K562 (cell line): ENCODE results near the gene MAD2L1BP. TPM values are rescaled to one million over a fixed set of nuclear protein-coding genes. Genes with fewer than 3 reads are reported as not detected.

ENCODE experiments used
- AFF1 ChIP-seq, 2 experiments: fragments of 450-650 bp; IDR thresholded peaks; 2 replicates each; pipeline ENCODE4 v1.6.1; 2018; ENCODE audit warnings: mild to moderate bottlenecking in 2 of 2, low read depth in 1 of 2; ENCODE audit not compliant: partially characterized antibody in 2 of 2
- ARID1B ChIP-seq: fragments of 450-650 bp; IDR thresholded peaks from 2 replicates; pipeline ENCODE4 v1.6.1; 2016; ENCODE audit warnings: antibody characterized with exemption, mild to moderate bottlenecking, inconsistent platforms
- ARID3B ChIP-seq: fragments of 250-450 bp; sonication (Bioruptor Pico); IDR thresholded peaks from 2 replicates; pipeline ENCODE4 v1.4.0; 2020; ENCODE audit warnings: borderline replicate concordance
- CBFA2T3 ChIP-seq: fragments of 450-650 bp; IDR thresholded peaks from 2 replicates; pipeline ENCODE4 v1.6.1; 2017
- CREB5 ChIP-seq: fragments of 250-450 bp; sonication (Bioruptor Pico); IDR thresholded peaks from 2 replicates; pipeline ENCODE4 v1.5.0; 2020; ENCODE audit warnings: mild to moderate bottlenecking
- ERF ChIP-seq: fragments of 450-650 bp; formaldehyde crosslinking; IDR thresholded peaks from 2 replicates; pipeline ENCODE4 v1.4.0; 2020; ENCODE audit warnings: mild to moderate bottlenecking, mixed read lengths
- EWSR1 ChIP-seq: fragments of 450-650 bp; IDR thresholded peaks from 2 replicates; pipeline ENCODE4 v1.6.1; 2018; ENCODE audit warnings: borderline replicate concordance, mild to moderate bottlenecking, low read depth, moderate library complexity; ENCODE audit not compliant: partially characterized antibody
- KLF13 ChIP-seq: fragments of 450-650 bp; IDR thresholded peaks from 2 replicates; pipeline ENCODE4 v1.6.1; 2016; ENCODE audit warnings: missing genetic modification characterization, low read depth, mild to moderate bottlenecking, missing compliant biosample characterization, moderate library complexity, borderline replicate concordance
- NELFE ChIP-seq: IDR thresholded peaks from 2 replicates; pipeline ENCODE4 v1.6.1; 2011; ENCODE audit warnings: mild to moderate bottlenecking; ENCODE audit not compliant: insufficient read depth, insufficient read length
- PHF20 ChIP-seq: fragments of 450-650 bp; IDR thresholded peaks from 2 replicates; pipeline ENCODE4 v1.6.1; 2018; ENCODE audit not compliant: partially characterized antibody
- PRDM10 ChIP-seq: fragments of 450-650 bp; IDR thresholded peaks from 2 replicates; pipeline ENCODE4 v1.6.1; 2018; ENCODE audit not compliant: partially characterized antibody
- RAD21 ChIP-seq, 2 experiments: fragments of 250-450 bp in 1 of 2; fragments of 450-650 bp in 1 of 2; sonication (Bioruptor Pico) in 1 of 2; formaldehyde crosslinking in 1 of 2; IDR thresholded peaks in 1 of 2; conservative IDR thresholded peaks in 1 of 2; 2 replicates each; pipeline versions ENCODE4 v1.4.0 to v1.8.0; 2020 to 2022; ENCODE audit warnings: mild to moderate bottlenecking in 2 of 2, moderate library complexity in 1 of 2
- SMARCB1 ChIP-seq: IDR thresholded peaks from 2 replicates; pipeline ENCODE4 v1.6.1; 2011; ENCODE audit warnings: improper control_type of control experiment, low read depth; ENCODE audit not compliant: insufficient read length
- ZNF778 ChIP-seq: fragments of 450-650 bp; formaldehyde crosslinking; IDR thresholded peaks from 2 replicates; pipeline ENCODE4 v1.4.0; 2020; ENCODE audit warnings: mild to moderate bottlenecking, moderate library complexity
- polyA plus RNA-seq, 8 experiments: library from polyadenylated mRNA; depleted of rRNA in 4 of 8; stranded (reverse) in 5 of 8; unstranded in 3 of 8; fragments of >200 nt; fragmentation: Nextera tagmentation in 2 of 8; fragmentation: Illumina TruSeq in 1 of 8; extraction: Ambion mirVana in 2 of 8; extraction: Trizol in 1 of 8; gene quantifications; 2 replicates each; pipeline versions ENCODE4 v1.2.1 to v1.2.3, GENCODE V29; 2011 to 2014; ENCODE audit warnings: inconsistent platforms in 1 of 8, missing spikeins in 1 of 8
- total RNA-seq, 7 experiments: library from RNA; depleted of rRNA in 6 of 7; stranded (reverse); fragments of >200 nt in 6 of 7; fragmentation: Illumina TruSeq in 2 of 7; extraction: Trizol in 2 of 7; gene quantifications; 2 replicates each; pipeline versions ENCODE4 v1.2.1 to v1.2.3, GENCODE V29; 2011 to 2021; ENCODE audit warnings: low replicate concordance in 1 of 7

The MAD2L1BP gene
- total and polyA plus RNA-seq, 9 of the 15 experiments (the other 6 are each of a cell fraction or from before 2014, with no cell fraction given) = 69.7 to 321 (median 111) TPM

GRCh38 chr6:43629505-43630300 is 5.9 kb upstream of the MAD2L1BP start (continued):
- TF ChIP-seq AFF1 (IDR thresholded peaks at IDR 0.05; ENCODE audit: low read depth in 1 of 2, partially characterized antibody in 2 of 2) = peak in 1 of 2 experiments; percentile 73
- no peak; the same call in 1 of the 2 replicates for TF ChIP-seq CBFA2T3
- TF ChIP-seq ZNF778 (CRISPR knock-in tag) = no peak
- TF ChIP-seq SMARCB1 = no peak
- TF ChIP-seq ERF (CRISPR knock-in tag) = peak; percentile 89
- TF ChIP-seq KLF13 (tag) = no peak
- TF ChIP-seq PHF20 = no peak
- no peak for TF ChIP-seq ARID3B (CRISPR knock-in tag)
- TF ChIP-seq ARID1B = peak; percentile 74
- no peak for TF ChIP-seq NELFE
- no peak for TF ChIP-seq EWSR1
- peak; percentile 75; the same call in 1 of the 2 replicates for TF ChIP-seq CREB5
- peak in 1 of 2 experiments; percentile 5; a peak in 2 of 4 replicates for TF ChIP-seq RAD21 (CRISPR knock-in tag; conservative IDR thresholded peaks at IDR 0.05 in 1 of 2, IDR thresholded peaks at IDR 0.05 in 1 of 2)
- TF ChIP-seq PRDM10 = peak; percentile 83
